K562 (cell line): ENCODE results near the gene SETX. TPM values are rescaled to one million over a fixed set of nuclear protein-coding genes. Genes with fewer than 3 reads are reported as not detected.

Experiments
- ATAC-seq: fragments of 200-7000 bp; cut with Tn5 transposase; 3 replicates; pipeline ENCODE4 v1.9.1; 2020; ENCODE audit warnings: moderate library complexity
- BruUV-seq: library from RNA; stranded (reverse); fragments of 400-500 nt; replicated peaks from 2 replicates; lab custom pipeline; 2021; lab: Mats Ljungman, UMichigan
- CTCF ChIA-PET: fragments of 300-600 bp; formaldehyde crosslinking; extraction: SDS; loops from one replicate; lab custom pipeline; 2021; ENCODE audit warnings: low intra/inter-chr PET ratio; lab: Yijun Ruan, JAX
- POLR2A ChIA-PET: fragments of 300-600, 350-650 bp; sonication (Branson Sonifier 250); formaldehyde crosslinking; extraction: SDS; loops from one replicate; lab custom pipeline; 2021; ENCODE audit warnings: antibody characterized with exemption, inconsistent platforms; lab: Yijun Ruan, JAX
- DNase-seq, 4 experiments: peaks; one replicate each; pipeline versions ENCODE4 v3.0.0 to v3.0.0-alpha.2; 2011 to 2018; ENCODE audit warnings: low spot score in 3 of 4, mixed read lengths in 3 of 4; ENCODE audit errors: extremely low read depth in 1 of 4
- FAIRE-seq: peaks from 2 replicates; lab custom pipeline; 2011; peaks lifted over from hg19 to GRCh38; lab: Jason Lieb, UNC
- H2AFZ ChIP-seq: 2 replicates; pipeline ENCODE4 v1.6.0; 2011; ENCODE audit warnings: low read depth, low read length, control low read depth, inconsistent platforms
- H3K27ac ChIP-seq: fragments of 200-600 bp; 3 replicates; pipeline ENCODE4 v1.8.0; 2011; ENCODE audit warnings: low read depth, mild to moderate bottlenecking, control low read depth, inconsistent platforms, low read length, moderate library complexity, mixed read lengths; ENCODE audit errors: extremely low read depth
- H3K27me3 ChIP-seq, 2 experiments: fragments of 300-600 bp in 1 of 2; 2 replicates in 1 of 2; 3 replicates in 1 of 2; pipeline versions ENCODE4 v1.6.0 to v1.8.0; 2011; ENCODE audit warnings: inconsistent platforms in 2 of 2, low read length in 2 of 2, mild to moderate bottlenecking in 1 of 2, mixed read lengths in 1 of 2, moderate library complexity in 1 of 2; ENCODE audit not compliant: control insufficient read depth in 2 of 2, insufficient read depth in 2 of 2
- H3K36me3 ChIP-seq: fragments of 300-600 bp; 3 replicates; pipeline ENCODE4 v1.8.0; 2011; ENCODE audit warnings: mild to moderate bottlenecking, low read length, inconsistent platforms; ENCODE audit not compliant: control insufficient read depth, insufficient read depth
- H3K4me1 ChIP-seq, 2 experiments: fragments of 200-600 bp in 1 of 2; replicated peaks in 1 of 2; 2 replicates in 1 of 2; 3 replicates in 1 of 2; pipeline versions ENCODE4 v1.5.1 to v1.8.0; 2011; ENCODE audit warnings: inconsistent platforms in 2 of 2, low read length in 2 of 2, mild to moderate bottlenecking in 1 of 2, mixed read lengths in 1 of 2, moderate library complexity in 1 of 2; ENCODE audit not compliant: control insufficient read depth in 2 of 2, insufficient read depth in 2 of 2
- H3K4me2 ChIP-seq: 2 replicates; pipeline ENCODE4 v1.6.1; 2011; ENCODE audit warnings: low read length, control low read depth, inconsistent platforms, mixed read lengths; ENCODE audit not compliant: insufficient read depth
- H3K4me3 ChIP-seq: fragments of 200-600 bp; sonication (generic), shearing (Covaris generic); 2 replicates; pipeline ENCODE4 v1.5.1; 2016; ENCODE audit warnings: control low read depth, inconsistent platforms
- H3K79me2 ChIP-seq: fragments of 200-600 bp; 3 replicates; pipeline ENCODE4 v1.8.0; 2011; ENCODE audit warnings: low read length, inconsistent platforms; ENCODE audit not compliant: control insufficient read depth, insufficient read depth
- H3K9ac ChIP-seq, 2 experiments: 2 replicates each; pipeline versions ENCODE4 v1.6.0 to v1.6.1; 2011; ENCODE audit warnings: low read depth in 2 of 2, low read length in 2 of 2, control low read depth in 1 of 2, inconsistent platforms in 1 of 2, mild to moderate bottlenecking in 1 of 2, mixed read lengths in 1 of 2; ENCODE audit not compliant: insufficient read depth in 1 of 2
- H3K9me1 ChIP-seq: one replicate; pipeline ENCODE4 v1.6.0; 2011; ENCODE audit warnings: inconsistent platforms, mild to moderate bottlenecking, low read length, moderate library complexity; ENCODE audit not compliant: control insufficient read depth, insufficient read depth
- H3K9me3 ChIP-seq: replicated peaks from 2 replicates; pipeline ENCODE4 v1.5.1; 2011; ENCODE audit warnings: low read depth, low read length, inconsistent platforms; ENCODE audit not compliant: control insufficient read depth, insufficient read depth
- H4K20me1 ChIP-seq: replicated peaks from 2 replicates; pipeline ENCODE4 v1.6.1; 2011; ENCODE audit warnings: low read length, inconsistent platforms, mixed read lengths; ENCODE audit not compliant: control insufficient read depth, insufficient read depth
- ATF6 ChIP-seq: sonication (generic); formaldehyde crosslinking; IDR thresholded peaks from 2 replicates; pipeline ENCODE4 v1.4.0; 2020; ENCODE audit warnings: mild to moderate bottlenecking, missing genetic modification reagents
- EP400 ChIP-seq: fragments of 450-650 bp; IDR thresholded peaks from 2 replicates; pipeline ENCODE4 v1.6.1; 2017; ENCODE audit warnings: antibody characterized with exemption, mild to moderate bottlenecking, moderate library complexity
- ESRRB ChIP-seq: fragments of 250-450 bp; sonication (Bioruptor Pico); IDR thresholded peaks from 2 replicates; pipeline ENCODE4 v1.5.0; 2020; ENCODE audit warnings: mild to moderate bottlenecking, moderate library complexity, borderline replicate concordance
- HES1 ChIP-seq: fragments of 450-650 bp; IDR thresholded peaks from 2 replicates; pipeline ENCODE4 v1.6.1; 2016; ENCODE audit warnings: low read depth, mild to moderate bottlenecking, moderate library complexity
- MED1 ChIP-seq: sonication (generic); formaldehyde crosslinking; IDR thresholded peaks from 2 replicates; pipeline ENCODE4 v1.8.1; 2023; ENCODE audit warnings: missing genetic modification reagents, borderline replicate concordance
- MEF2D ChIP-seq: conservative IDR thresholded peaks from 2 replicates; pipeline ENCODE4 v1.6.1; 2016; ENCODE audit warnings: low read depth, missing genetic modification characterization, missing compliant biosample characterization
- MEIS2 ChIP-seq: fragments of 450-650 bp; IDR thresholded peaks from 2 replicates; pipeline ENCODE4 v1.6.1; 2014; ENCODE audit warnings: mild to moderate bottlenecking; ENCODE audit not compliant: partially characterized antibody
- SAFB ChIP-seq: fragments of 200-400 bp; formaldehyde crosslinking; IDR thresholded peaks from 2 replicates; pipeline ENCODE4 v1.6.1; 2017; ENCODE audit warnings: low read depth, low read length, borderline replicate concordance
- TCFL5 ChIP-seq: fragments of 250-450 bp; sonication (Bioruptor Pico); conservative IDR thresholded peaks from 2 replicates; pipeline ENCODE4 v1.6.1; 2021; ENCODE audit warnings: mild to moderate bottlenecking, moderate library complexity, matching md5 sums
- WGBS: fragments of 100-300 bp; shearing (Covaris generic); methylation state at CpG from one replicate; pipeline ENCODE4 v1.1.6; 2016; ENCODE audit warnings: low coverage, mixed read lengths; ENCODE audit not compliant: insufficient coverage; ENCODE audit errors: missing lambda C conversion rate; 5-methylcytosine and 5-hydroxymethylcytosine counted together
- in situ Hi-C: fragments of 300-500 bp; cut with MboI; formaldehyde crosslinking; loops from 4 replicates; pipeline ENCODE4 v1.15.0; 2018; ENCODE audit warnings: inconsistent platforms, mixed read lengths
- intact Hi-C: fragments of 100-400 bp; cut with micrococcal nuclease; formaldehyde crosslinking; loops from 2 replicates; pipeline ENCODE4 v1.14.2; 2022
- polyA plus RNA-seq, 8 experiments: library from polyadenylated mRNA; depleted of rRNA in 4 of 8; stranded (reverse) in 5 of 8; unstranded in 3 of 8; fragments of >200 nt; fragmentation: Nextera tagmentation in 2 of 8; fragmentation: Illumina TruSeq in 1 of 8; extraction: Ambion mirVana in 2 of 8; extraction: Trizol in 1 of 8; gene quantifications; 2 replicates each; pipeline versions ENCODE4 v1.2.1 to v1.2.3, GENCODE V29; 2011 to 2014; ENCODE audit warnings: inconsistent platforms in 1 of 8, missing spikeins in 1 of 8
- total RNA-seq, 7 experiments: library from RNA; depleted of rRNA in 6 of 7; stranded (reverse); fragments of >200 nt in 6 of 7; fragmentation: Illumina TruSeq in 2 of 7; extraction: Trizol in 2 of 7; gene quantifications; 2 replicates each; pipeline versions ENCODE4 v1.2.1 to v1.2.3, GENCODE V29; 2011 to 2021; ENCODE audit warnings: low replicate concordance in 1 of 7

SETX gene
- total and polyA plus RNA-seq, 9 of the 15 experiments (the other 6 are each of a cell fraction or from before 2014, with no cell fraction given), result 8.7 to 45.7 (median 28.7) TPM

GRCh38 chr9:132274861-132275260 lies 79.9 kb downstream of the SETX start:
- TF ChIP-seq SAFB (no peak), MEIS2 (no peak), TCFL5 (CRISPR knock-in tag) (no peak), HES1 (no peak), MEF2D (no peak), ESRRB (CRISPR knock-in tag) (no peak), MED1 (no peak), EP400 (no peak), ATF6 (CRISPR knock-in tag) (no peak)
- no peaks in the 10 kb centered on the region for H3K79me2 ChIP-seq
- ATAC-seq (no peak), DNase-seq (no peak), FAIRE-seq (no peak)
- in situ Hi-C loops (no loop called here), intact Hi-C loops (no loop called here)
- peaks cover 4% of the 10 kb centered on the region for H3K9me1 ChIP-seq
- H3K4me2 ChIP-seq, result no peak overlapping the region
- H3K4me3 ChIP-seq, result no peak overlapping the region
- CTCF ChIA-PET, result no interaction called here
- H3K27ac ChIP-seq, result no peak overlapping the region
- H3K9me3 ChIP-seq, result no peaks in the 10 kb centered on the region; the same call in 1 of the 2 replicates
- H4K20me1 ChIP-seq, result no peaks in the 10 kb centered on the region
- peaks cover 92% of the 10 kb centered on the region for H3K36me3 ChIP-seq
- WGBS, result 100% methylated on average over 2 of the region's 2 CpGs
- H2AFZ ChIP-seq, result no peak overlapping the region
- no peak overlapping the region for H3K9ac ChIP-seq
- no peaks in the 10 kb centered on the region for H3K27me3 ChIP-seq
- POLR2A ChIA-PET, result interaction anchor here (0.6 kb wide), 1 partner anchor 790 kb away, joined by 4 read pairs; no protein-coding TSS in a partner anchor
- BruUV-seq, result no TSS peak
- no peaks in the 10 kb centered on the region for H3K4me1 ChIP-seq
